WTC11 (cell line): Measurements from ENCODE around the gene SLC30A1.

ENCODE experiments used
- ATF2 ChIP-seq: sonication (generic); formaldehyde crosslinking; IDR thresholded peaks from 2 replicates; pipeline ENCODE4 v1.8.1; 2022; ENCODE audit warnings: low read depth, missing genetic modification reagents, borderline replicate concordance
- ATF3 ChIP-seq: sonication (generic); formaldehyde crosslinking; conservative IDR thresholded peaks from 2 replicates; pipeline ENCODE4 v1.8.1; 2022; ENCODE audit warnings: mild to moderate bottlenecking, missing genetic modification reagents
- CTCF ChIP-seq: fragments of 200-600 bp; IDR thresholded peaks from 2 replicates; pipeline ENCODE4 v1.8.0; 2022; ENCODE audit warnings: antibody characterized with exemption
- E2F1 ChIP-seq: sonication (generic); formaldehyde crosslinking; IDR thresholded peaks from 2 replicates; pipeline ENCODE4 v1.8.0; 2022; ENCODE audit warnings: mild to moderate bottlenecking, missing genetic modification reagents
- ELF4 ChIP-seq: sonication (generic); formaldehyde crosslinking; IDR thresholded peaks from 2 replicates; pipeline ENCODE4 v1.8.1; 2022; ENCODE audit warnings: low read depth, mild to moderate bottlenecking, moderate library complexity, missing genetic modification reagents
- ERG ChIP-seq: fragments of 250-450 bp; sonication (Bioruptor Pico); IDR thresholded peaks from 2 replicates; pipeline ENCODE4 v1.8.0; 2021; ENCODE audit warnings: mild to moderate bottlenecking
- FOXJ3 ChIP-seq: sonication (generic); formaldehyde crosslinking; IDR thresholded peaks from 2 replicates; pipeline ENCODE4 v1.9.0; 2021; ENCODE audit warnings: missing genetic modification reagents, mild to moderate bottlenecking, borderline replicate concordance
- USF1 ChIP-seq: sonication (generic); formaldehyde crosslinking; IDR thresholded peaks from 2 replicates; pipeline ENCODE4 v1.8.0; 2022; ENCODE audit warnings: mild to moderate bottlenecking, missing genetic modification reagents
- ZNF121 ChIP-seq: sonication (generic); formaldehyde crosslinking; IDR thresholded peaks from 2 replicates; pipeline ENCODE4 v1.8.0; 2023; ENCODE audit warnings: missing genetic modification reagents
- ZNF281 ChIP-seq: sonication (generic); formaldehyde crosslinking; IDR thresholded peaks from 2 replicates; pipeline ENCODE4 v1.8.0; 2023; ENCODE audit warnings: mild to moderate bottlenecking, missing genetic modification reagents

- TF ChIP-seq CTCF = no peak
- no peak for TF ChIP-seq ELF4 (CRISPR knock-in tag)
- TF ChIP-seq E2F1 (CRISPR knock-in tag) = no peak
- no peak for TF ChIP-seq ATF3 (CRISPR knock-in tag)
- TF ChIP-seq USF1 (CRISPR knock-in tag) = no peak
- no peak for TF ChIP-seq ZNF121
- TF ChIP-seq ZNF281 (CRISPR knock-in tag) = no peak
- TF ChIP-seq ATF2 (CRISPR knock-in tag) = no peak
- no peak for TF ChIP-seq FOXJ3 (CRISPR knock-in tag)
- no peak for TF ChIP-seq ERG (CRISPR knock-in tag)
Observed at GRCh38 chr1:211614615-211615014, 35.7 kb upstream of the SLC30A1 start.
